ENCODE data around the gene CNTNAP2.

- no peak for TF ChIP-seq EZH2 (IDR thresholded peaks at IDR 0.05)
- no peak for TF ChIP-seq POLR2AphosphoS5 (IDR thresholded peaks at IDR 0.05; ENCODE audit: borderline replicate concordance, low read depth, low read length)
- TF ChIP-seq FOXP2 (optimal IDR thresholded peaks at IDR 0.05; ENCODE audit: control extremely low read depth, extremely low read length, insufficient read depth), result no peak
Measured at GRCh38 chr7:148230296-148230695, 2113.7 kb downstream of the CNTNAP2 start.
